Heart right ventricle (tissue), 16 donors: Measurements from ENCODE around the gene FLOT1. TPM values are rescaled to one million over a fixed set of nuclear protein-coding genes. Genes with fewer than 3 reads are reported as not detected.

Source experiments
- ATAC-seq, 8 donors: fragments of 200-7000 bp; cut with Tn5 transposase; one replicate each; pipeline ENCODE4 v1.9.1; 2020; ENCODE audit warnings: mild to moderate bottlenecking in 8 of 8, moderate library complexity in 8 of 8, moderate number of reproducible peaks in 1 of 8
- DNase-seq, 2 donors: peaks; one replicate each; pipeline ENCODE4 v3.0.0-alpha.2; 2020
- H3K27ac ChIP-seq, 10 donors: fragments of 200-600 bp; sonication (generic) in 2 of 10; one replicate each; pipeline versions ENCODE4 v1.5.0 to v1.8.0; 2020 to 2022; ENCODE audit warnings: mild to moderate bottlenecking in 3 of 10
- H3K27me3 ChIP-seq, 7 donors: fragments of 200-600 bp; one replicate each; pipeline ENCODE4 v1.8.0; 2021 to 2022; ENCODE audit warnings: mild to moderate bottlenecking in 2 of 7
- H3K36me3 ChIP-seq, 9 donors: fragments of 200-600 bp; sonication (generic) in 1 of 9; one replicate each; pipeline versions ENCODE4 v1.5.0 to v1.8.0; 2020 to 2022; ENCODE audit warnings: mild to moderate bottlenecking in 2 of 9
- H3K4me1 ChIP-seq, 9 donors: fragments of 200-600 bp; sonication (generic) in 1 of 9; one replicate each; pipeline versions ENCODE4 v1.5.0 to v1.8.0; 2020 to 2022; ENCODE audit warnings: mild to moderate bottlenecking in 4 of 9
- H3K4me3 ChIP-seq, 10 donors: fragments of 200-600 bp; sonication (generic) in 2 of 10; one replicate each; pipeline versions ENCODE4 v1.5.0 to v1.8.0; 2020 to 2022; ENCODE audit warnings: mild to moderate bottlenecking in 7 of 10, moderate library complexity in 2 of 10
- H3K9me3 ChIP-seq, 11 donors: fragments of 200-600 bp in 10 of 11; sonication (generic) in 2 of 11; one replicate each; pipeline versions ENCODE4 v1.5.0 to v1.8.0; 2013 to 2022; ENCODE audit warnings: mild to moderate bottlenecking in 2 of 11, control low read depth in 1 of 11, moderate library complexity in 1 of 11
- CTCF ChIP-seq, 9 donors: fragments of 200-600 bp; sonication (generic) in 2 of 9; IDR thresholded peaks; one replicate each; pipeline versions ENCODE4 v1.5.0 to v1.8.0; 2021 to 2022; ENCODE audit warnings: antibody characterized with exemption in 9 of 9, mild to moderate bottlenecking in 5 of 9, moderate library complexity in 1 of 9
- WGBS, 2 donors: extraction: QIAGEN DNeasy Blood & Tissue Kit; methylation state at CpG; one replicate each; pipeline ENCODE4 v1.1.7; 2013; ENCODE audit warnings: inconsistent platforms in 1 of 2; 5-methylcytosine and 5-hydroxymethylcytosine counted together
- intact Hi-C, 10 donors: fragments of 100-400 bp; cut with DNase I; formaldehyde crosslinking; loops; one replicate each; pipeline versions ENCODE4 v1.11.1 to v1.14.2; 2022
- polyA plus RNA-seq, 2 donors: library from polyadenylated mRNA; stranded (reverse); fragments of 200-250 nt; gene quantifications; one replicate each; pipeline ENCODE4 v1.2.3, GENCODE V29; 2013
- total RNA-seq, 10 donors: library from RNA; stranded (reverse); fragmentation: NEBNext Ultra II Directional in 3 of 10; extraction: Animal tissue kit (Norgen Biotek cat#: 25700) in 3 of 10; gene quantifications; one replicate each; pipeline versions ENCODE4 v1.2.1 to v1.2.4, GENCODE V29; 2021 to 2023
- donor health status: Arrhythmogenic right ventricular cardiomyopathy.
- donor health status: ischemic (EF 13 %, LVEDD 7.1; RV severe dilation, severe dysfunction).
- donor health status: healthy with polysubstance abuse.
- donor health status: DM: no; HTN: yes; CAD: no.
- donor health status: DM: no; HTN: no; CAD: no.
- donor health status: ischemic (EF 25% LVEDD 6.9; RV normal size, moderate dysfunction).
- donor health status: ischemic (EF 25% LVEDD 5.7; RV mildly dilated, moderate dysfunction).
- donor health status: healthy.
- donor health status: DM: yes; HTN: yes; CAD: no.
- donor health status: Ischemic cardiomyopathy.
- donor health status: ischemic (EF 35%, LVEDD 5.7; RV mildly dilated, moderate dysfunction).
- donor health status: nonischemic (EF 11% LVEDD 7.7; RV severe dilation, severe dysfunction).
- donor health status: DM: yes; HTN: yes; CAD: no.
- donor health status: PGD.
- donor health status: ischemic (EF 29% LVEDD 5.4; RV normal size, mild dysfunction).
- donor health status: nonischemic (EF 23%, LVEDD 6.1; RV moderate dilation, normal function).

Gene FLOT1
- total and polyA plus RNA-seq, 12 donors: 158 to 317 (median 190) TPM

- intact Hi-C loops: loop anchor here in 2 of 10 donors (10.0 kb wide), 2 partner anchors 94 to 154 kb away; partner anchors contain the start of gene DDR1 (in 1 of the 2)
- no peak overlapping the region for H3K4me3 ChIP-seq
- H3K27me3 ChIP-seq: no peaks in the 10 kb centered on the region
- WGBS, 2 donors: 41 to 44% methylated on average over 30 of the region's 30 CpGs
- TF ChIP-seq CTCF (IDR thresholded peaks at IDR 0.05): peak; percentile 41 to 72 (median 63)
- ATAC-seq: peak; percentile 56 to 83 (median 81)
- peaks cover 0 to 100% (median 60%) of the 10 kb centered on the region in 9 donors for H3K36me3 ChIP-seq
- peaks cover 6 to 27% (median 16%) of the 10 kb centered on the region in 9 donors for H3K4me1 ChIP-seq
- H3K27ac ChIP-seq: peak overlapping the region in 5 of 10 donors; percentile 7 to 64 (median 10)
- no peaks in the 10 kb centered on the region for H3K9me3 ChIP-seq
- peak; percentile 70 to 71 for DNase-seq
These were observed 11.7 kb downstream of the FLOT1 start for GRCh38 chr6:30730601-30731435.

GRCh38 chr6:30727920-30728553, 14.4 kb downstream of the FLOT1 start:
- Histone ChIP-seq H3K36me3 (peaks cover 0 to 100% (median 57%) of the 10 kb centered on the region in 9 donors), H3K4me1 (peaks cover 6 to 50% (median 37%) of the 10 kb centered on the region in 9 donors), H3K9me3 (no peaks in the 10 kb centered on the region), H3K4me3 (no peak overlapping the region), H3K27me3 (no peaks in the 10 kb centered on the region), H3K27ac (peak overlapping the region in 1 of 10 donors; percentile 34)
- intact Hi-C loops: loop anchor here in 5 of 10 donors (5.0 to 10.0 kb wide), 4 partner anchors 147 to 246 kb away; partner anchors contain the start of genes GNL1 (in 2 of the 5), PRR3 (in 2 of the 5) and HLA-E (in 1 of the 5)
- WGBS, 2 donors: 64 to 70% methylated on average over 7 of the region's 7 CpGs
- no peak for ATAC-seq
- TF ChIP-seq CTCF (IDR thresholded peaks at IDR 0.05): no peak
- no peak for DNase-seq

- DNase-seq: no peak
- no peak for ATAC-seq
- Histone ChIP-seq H3K27me3 (no peaks in the 10 kb centered on the region), H3K4me1 (peaks cover 9 to 62% (median 50%) of the 10 kb centered on the region in 9 donors), H3K4me3 (no peak overlapping the region), H3K27ac (peak overlapping the region in 3 of 10 donors; percentile 5 to 47 (median 10)), H3K36me3 (peaks cover 0 to 99% (median 61%) of the 10 kb centered on the region in 9 donors), H3K9me3 (no peaks in the 10 kb centered on the region)
- WGBS, 2 donors: 88 to 90% methylated on average over 11 of the region's 11 CpGs
- TF ChIP-seq CTCF (IDR thresholded peaks at IDR 0.05): no peak
- intact Hi-C loops: loop anchor here in 5 of 10 donors (5.0 to 10.0 kb wide), 4 partner anchors 148 to 244 kb away; partner anchors contain the start of genes GNL1 (in 2 of the 5), PRR3 (in 2 of the 5) and HLA-E (in 1 of the 5)
These were observed 15.7 kb downstream of the FLOT1 start for GRCh38 chr6:30726506-30727413.
